H1 (cell line): ENCODE data around the gene ENO2. TPM values are rescaled to one million over a fixed set of nuclear protein-coding genes. Genes with fewer than 3 reads are reported as not detected.

Experiments used
- CTCF ChIA-PET: fragments of 300-600 bp; sonication (Branson Sonifier 250); formaldehyde crosslinking; loops from one replicate; lab custom pipeline; 2021; ENCODE audit not compliant: partially characterized antibody; lab: Charles Lee
- POLR2A ChIA-PET: fragments of 300-600 bp; sonication (Branson Sonifier 250); formaldehyde crosslinking; loops from one replicate; lab custom pipeline; 2021; ENCODE audit warnings: inconsistent platforms; ENCODE audit not compliant: partially characterized antibody; lab: Charles Lee
- DNase-seq, 2 experiments: peaks; one replicate each; pipeline versions ENCODE4 v3.0.0 to v3.0.0-alpha.2; 2010 to 2022; ENCODE audit warnings: low spot score in 2 of 2, low read depth in 1 of 2, mixed read lengths in 1 of 2
- FAIRE-seq: peaks from 2 replicates; lab custom pipeline; 2011; peaks lifted over from hg19 to GRCh38; lab: Jason Lieb, UNC
- H2AFZ ChIP-seq: 2 replicates; pipeline ENCODE4 v1.8.1; 2012; ENCODE audit warnings: low read length, inconsistent platforms
- H2AK5ac ChIP-seq: 2 replicates; pipeline ENCODE4 v1.6.1; 2013; ENCODE audit warnings: low read depth, low read length
- H2BK120ac ChIP-seq: replicated peaks from 2 replicates; pipeline ENCODE3; 2013; ENCODE audit warnings: low read depth, low read length, inconsistent platforms
- H2BK12ac ChIP-seq: 2 replicates; pipeline ENCODE4 v1.6.1; 2013; ENCODE audit warnings: low read depth, low read length
- H2BK15ac ChIP-seq: 2 replicates; pipeline ENCODE4 v1.6.1; 2013; ENCODE audit warnings: low read length
- H2BK20ac ChIP-seq: 2 replicates; pipeline ENCODE4 v1.6.1; 2013; ENCODE audit warnings: low read length
- H2BK5ac ChIP-seq: 2 replicates; pipeline ENCODE4 v1.6.1; 2013; ENCODE audit warnings: low read depth, low read length
- H3K14ac ChIP-seq: 2 replicates; pipeline ENCODE4 v1.6.1; 2013; ENCODE audit warnings: inconsistent platforms; ENCODE audit not compliant: insufficient read length
- H3K18ac ChIP-seq: 2 replicates; pipeline ENCODE4 v1.6.1; 2013; ENCODE audit warnings: low read length; ENCODE audit errors: extremely low read depth
- H3K23ac ChIP-seq: 2 replicates; pipeline ENCODE4 v1.6.1; 2013; ENCODE audit warnings: inconsistent platforms; ENCODE audit not compliant: insufficient read length
- H3K23me2 ChIP-seq: 2 replicates; pipeline ENCODE4 v1.6.1; 2013; ENCODE audit warnings: low read depth, low read length
- H3K27ac ChIP-seq: 2 replicates; pipeline ENCODE4 v1.6.1; 2011; ENCODE audit warnings: low read depth, low read length, inconsistent platforms
- H3K27me3 ChIP-seq, 4 experiments: replicated peaks in 1 of 4; 1 replicate in 1 of 4; 2 replicates in 3 of 4; pipeline versions ENCODE4 v1.6.1 to v1.8.1; 2011 to 2013; ENCODE audit warnings: low read length in 3 of 4, mild to moderate bottlenecking in 3 of 4, inconsistent platforms in 2 of 4, mixed read lengths in 2 of 4, moderate library complexity in 1 of 4; ENCODE audit not compliant: control insufficient read depth in 3 of 4, insufficient read depth in 3 of 4; ENCODE audit errors: extremely low read depth in 1 of 4
- H3K36me3 ChIP-seq, 4 experiments: 2 replicates each; pipeline versions ENCODE4 v1.6.1 to v1.8.1; 2011 to 2013; ENCODE audit warnings: mild to moderate bottlenecking in 4 of 4, low read length in 3 of 4, moderate library complexity in 2 of 4, control low read depth in 1 of 4, inconsistent platforms in 1 of 4; ENCODE audit not compliant: insufficient read depth in 4 of 4, control insufficient read depth in 2 of 4
- H3K4ac ChIP-seq: replicated peaks from 2 replicates; pipeline ENCODE3; 2013; ENCODE audit warnings: low read length, low read depth, mixed read lengths, inconsistent platforms; ENCODE audit not compliant: insufficient read length
- H3K4me1 ChIP-seq, 4 experiments: replicated peaks in 1 of 4; 1 replicate in 1 of 4; 2 replicates in 3 of 4; pipeline versions ENCODE4 v1.6.1 to v1.8.1; 2011 to 2013; ENCODE audit warnings: low read length in 3 of 4, inconsistent platforms in 2 of 4, mixed read lengths in 1 of 4; ENCODE audit not compliant: insufficient read depth in 4 of 4, control insufficient read depth in 3 of 4
- H3K4me2 ChIP-seq, 2 experiments: 2 replicates each; pipeline versions ENCODE4 v1.6.1 to v1.8.1; 2011 to 2013; ENCODE audit warnings: low read depth in 2 of 2, low read length in 2 of 2, control low read depth in 1 of 2, inconsistent platforms in 1 of 2, mild to moderate bottlenecking in 1 of 2; ENCODE audit not compliant: insufficient read depth in 1 of 2
- H3K4me3 ChIP-seq, 4 experiments: fragments of 200-600, 300-600 bp in 1 of 4; sonication (generic), shearing (Covaris generic), sonication (Bioruptor Twin) in 1 of 4; 2 replicates each; pipeline versions ENCODE4 v1.5.1 to v1.8.1; 2011 to 2016; ENCODE audit warnings: low read length in 4 of 4, low read depth in 3 of 4, control low read depth in 2 of 4, inconsistent platforms in 2 of 4, mild to moderate bottlenecking in 2 of 4, mixed read lengths in 1 of 4, moderate library complexity in 1 of 4; ENCODE audit not compliant: insufficient read depth in 2 of 4; ENCODE audit errors: extremely low read depth in 1 of 4
- H3K56ac ChIP-seq: replicated peaks from 2 replicates; pipeline ENCODE3; 2013; ENCODE audit warnings: low read depth, mild to moderate bottlenecking, mixed read lengths, low read length, inconsistent platforms; ENCODE audit not compliant: insufficient read length
- H3K79me1 ChIP-seq: 2 replicates; pipeline ENCODE4 v1.6.1; 2013; ENCODE audit warnings: low read depth, low read length, control low read depth
- H3K79me2 ChIP-seq, 2 experiments: 2 replicates each; pipeline versions ENCODE4 v1.6.1 to v1.8.1; 2012 to 2013; ENCODE audit warnings: low read length in 2 of 2, mild to moderate bottlenecking in 2 of 2, inconsistent platforms in 1 of 2; ENCODE audit not compliant: insufficient read depth in 2 of 2, control insufficient read depth in 1 of 2
- H3K9ac ChIP-seq, 4 experiments: replicated peaks in 1 of 4; 1 replicate in 1 of 4; 2 replicates in 3 of 4; pipeline versions ENCODE4 v1.6.1 to v1.8.1; 2011 to 2013; ENCODE audit warnings: low read depth in 3 of 4, low read length in 3 of 4, control low read depth in 2 of 4, mild to moderate bottlenecking in 2 of 4, moderate library complexity in 2 of 4, inconsistent platforms in 1 of 4; ENCODE audit errors: extremely low read depth in 1 of 4
- H3K9me3 ChIP-seq, 2 experiments: 2 replicates each; pipeline versions ENCODE4 v1.6.1 to v1.8.1; 2012 to 2013; ENCODE audit warnings: mild to moderate bottlenecking in 2 of 2, moderate library complexity in 2 of 2, control low read depth in 1 of 2, inconsistent platforms in 1 of 2, low read depth in 1 of 2, low read length in 1 of 2, mixed read lengths in 1 of 2; ENCODE audit not compliant: insufficient read depth in 2 of 2
- H4K20me1 ChIP-seq, 2 experiments: replicated peaks in 1 of 2; 2 replicates each; pipeline versions ENCODE3 to v1.8.1; 2011 to 2013; ENCODE audit warnings: inconsistent platforms in 2 of 2, low read length in 2 of 2, mild to moderate bottlenecking in 1 of 2; ENCODE audit not compliant: insufficient read depth in 2 of 2, control insufficient read depth in 1 of 2
- H4K5ac ChIP-seq: 2 replicates; pipeline ENCODE4 v1.6.1; 2013; ENCODE audit warnings: low read length, low read depth, mixed read lengths, inconsistent platforms; ENCODE audit not compliant: insufficient read length
- H4K8ac ChIP-seq: 2 replicates; pipeline ENCODE4 v1.8.0; 2013; ENCODE audit warnings: mild to moderate bottlenecking, moderate library complexity, low read length, inconsistent platforms; ENCODE audit not compliant: insufficient read depth; ENCODE audit errors: extremely low read depth
- H4K91ac ChIP-seq: replicated peaks from 2 replicates; pipeline ENCODE3; 2013; ENCODE audit warnings: low read length, mixed read lengths, inconsistent platforms; ENCODE audit not compliant: insufficient read length
- CREB1 ChIP-seq: IDR thresholded peaks from 2 replicates; pipeline ENCODE4 v1.6.1; 2012; ENCODE audit warnings: inconsistent platforms
- GTF2F1 ChIP-seq: IDR thresholded peaks from 2 replicates; pipeline ENCODE4 v1.6.1; 2012; ENCODE audit warnings: low read depth, low read length, improper control_type of control experiment, borderline replicate concordance
- MAFK ChIP-seq: IDR thresholded peaks from 2 replicates; pipeline ENCODE4 v1.6.1; 2012; ENCODE audit warnings: low read depth, mild to moderate bottlenecking, improper control_type of control experiment, low read length
- POLR2A ChIP-seq, 2 experiments: IDR thresholded peaks; 1 replicate in 1 of 2; 2 replicates in 1 of 2; pipeline ENCODE4 v1.6.1; 2011; ENCODE audit warnings: low read depth in 2 of 2, low read length in 2 of 2, mild to moderate bottlenecking in 2 of 2; ENCODE audit errors: control extremely low read depth in 1 of 2
- POU5F1 ChIP-seq: IDR thresholded peaks from 2 replicates; pipeline ENCODE4 v1.6.1; 2011; ENCODE audit warnings: low read depth, mild to moderate bottlenecking, low read length, moderate library complexity
- TBP ChIP-seq: IDR thresholded peaks from 2 replicates; pipeline ENCODE4 v1.6.1; 2011; ENCODE audit warnings: low read depth, low read length, improper control_type of control experiment
- WGBS, 2 experiments: shearing (Covaris generic) in 1 of 2; methylation state at CpG; one replicate each; pipeline versions ENCODE4 v1.1.6 to v1.1.7; 2013 to 2015; ENCODE audit warnings: low lambda C conversion rate in 2 of 2, mixed read lengths in 2 of 2, inconsistent platforms in 1 of 2, low coverage in 1 of 2, missing lambda C conversion rate in 1 of 2; ENCODE audit not compliant: insufficient replicate concordance in 2 of 2, insufficient coverage in 1 of 2, insufficient read length in 1 of 2; ENCODE audit errors: extremely low coverage in 1 of 2, missing lambda C conversion rate in 1 of 2; 5-methylcytosine and 5-hydroxymethylcytosine counted together
- polyA plus RNA-seq, 7 experiments: library from polyadenylated mRNA; depleted of rRNA in 3 of 7; stranded (reverse) in 5 of 7; unstranded in 2 of 7; fragments of >200 nt in 5 of 7; fragments of 200-250 nt in 2 of 7; gene quantifications; 1 replicate in 5 of 7; 2 replicates in 1 of 7; 4 replicates in 1 of 7; pipeline versions ENCODE4 v1.2.1 to v1.2.3, GENCODE V29; 2011 to 2013; ENCODE audit warnings: missing spikeins in 2 of 7, mixed read lengths in 2 of 7
- total RNA-seq: library from RNA; stranded (reverse); fragmentation: NEBNext Ultra II Directional; extraction: Animal tissue kit (Norgen Biotek cat#: 25700); gene quantifications from 2 replicates; pipeline ENCODE4 v1.2.1, GENCODE V29; 2021
- TF ChIP-seq, protein P1 (sequence below), 3 experiments: IDR thresholded peaks; 1 replicate in 2 of 3; 2 replicates in 1 of 3; pipeline versions ENCODE4 v1.5.1 to v1.6.1; 2011; ENCODE audit warnings: low read length in 3 of 3, mild to moderate bottlenecking in 3 of 3, inconsistent platforms in 2 of 3, low read depth in 1 of 3, moderate library complexity in 1 of 3; ENCODE audit not compliant: insufficient read depth in 1 of 3; ENCODE audit errors: control extremely low read depth in 1 of 3

Gene ENO2
- total and polyA plus RNA-seq, 2 of the 8 experiments (the other 6 are each of a cell fraction or from before 2014, with no cell fraction given), result 92.4 to 102 TPM

DNA sequence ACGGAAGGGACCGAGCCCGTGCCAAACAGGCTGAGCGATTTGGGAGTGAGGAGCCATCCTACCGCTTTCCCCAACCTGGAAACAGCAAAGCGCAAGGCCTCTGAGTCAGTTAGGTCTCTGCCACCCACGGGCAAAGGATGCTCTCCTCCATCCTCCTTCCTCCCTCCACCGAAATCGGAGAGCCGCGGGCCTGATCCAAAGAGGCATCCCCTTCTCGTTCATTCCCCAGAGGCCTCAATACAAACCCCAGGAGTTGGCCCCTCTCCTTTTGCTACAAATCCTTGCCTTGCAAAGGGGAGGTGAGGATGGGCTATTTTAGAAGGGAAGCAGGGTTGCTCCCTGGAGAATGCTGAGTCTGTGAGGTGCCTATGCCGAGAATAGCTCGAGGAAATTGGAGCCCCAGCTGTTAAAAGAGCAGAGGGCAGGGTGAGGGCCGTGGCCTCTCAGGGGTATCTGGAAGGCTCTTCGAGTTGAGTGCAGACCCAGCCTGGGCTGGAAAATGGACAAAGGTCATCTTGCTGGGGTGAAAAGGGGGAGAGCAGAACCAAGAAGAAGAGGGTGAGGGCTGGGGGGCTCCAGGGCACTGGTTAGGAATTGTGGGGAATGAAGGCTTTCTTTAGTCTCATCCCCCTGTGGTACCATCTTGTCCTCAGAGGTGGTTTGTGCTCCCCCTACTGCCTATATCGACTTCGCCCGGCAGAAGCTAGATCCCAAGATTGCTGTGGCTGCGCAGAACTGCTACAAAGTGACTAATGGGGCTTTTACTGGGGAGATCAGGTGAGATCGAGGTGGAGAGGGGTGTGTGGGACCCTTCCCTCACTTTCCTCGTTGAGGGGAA lies 46.0 kb upstream of the ENO2 start:
- Histone ChIP-seq H2BK20ac (no peak overlapping the region), H3K9ac (peak overlapping the region; percentile 60 to 85 (median 82)), H3K4ac (peak overlapping the region; percentile 92), H3K56ac (peak overlapping the region; percentile 74), H3K23ac (no peak overlapping the region), H3K79me2 (peaks cover 0 to 22% of the 10 kb centered on the region in 2 experiments; a peak in 2 of 4 replicates), H3K23me2 (peaks cover 21% of the 10 kb centered on the region), H3K14ac (no peak overlapping the region), H3K27me3 (no peaks in the 10 kb centered on the region), H2AFZ (no peak overlapping the region), H4K5ac (peak overlapping the region; percentile 32), H3K4me2 (peak overlapping the region; percentile 93 to 94), H3K4me3 (peak overlapping the region; percentile 84 to 98 (median 86)), H4K20me1 (peaks cover 25 to 30% of the 10 kb centered on the region in 2 experiments), H3K36me3 (peaks cover 8 to 44% (median 22%) of the 10 kb centered on the region in 4 experiments), H3K18ac (peak overlapping the region; percentile 85; the same call in 1 of the 2 replicates), H2AK5ac (no peak overlapping the region), H3K4me1 (peaks cover 7 to 48% (median 25%) of the 10 kb centered on the region in 4 experiments), H2BK15ac (no peak overlapping the region), H2BK5ac (peak overlapping the region; percentile 73; the same call in 1 of the 2 replicates), H3K9me3 (no peaks in the 10 kb centered on the region), H4K91ac (peak overlapping the region; percentile 0), H2BK12ac (no peak overlapping the region), H2BK120ac (peak overlapping the region; percentile 61), H3K27ac (peak overlapping the region; percentile 71; the same call in 1 of the 2 replicates), H4K8ac (no peak overlapping the region), H3K79me1 (0 out of 2 replicates have a peak, but pooled peaks cover 4% of the 10 kb centered on the region)
- ChIA-PET CTCF (interaction anchor here (0.7 to 10.4 kb wide), 35 partner anchors 12 to 248 kb away, joined by 3 to 216 read pairs (median 7); partner anchors contain the start of genes C12orf57, CDCA3, GNB3 and LRRC23), POLR2A (interaction anchor here (0.5 to 18.9 kb wide), 47 partner anchors 8 to 336 kb away, joined by 3 to 588 read pairs (median 4); partner anchors contain the start of genes ATN1, C12orf57, CD4 and CDCA3)
- FAIRE-seq (no peak), DNase-seq (peak in 1 of 2 experiments; percentile 52)
- 14% methylated on average over 22 of the region's 22 CpGs; no CpG with 5 or more reads in 1 of the 2 experiments for WGBS, 2 experiments
- TF ChIP-seq POU5F1 (no peak), POLR2A (IDR thresholded peaks at IDR 0.05; ENCODE audit: control extremely low read depth in 1 of 2, low read depth in 2 of 2, low read length in 2 of 2) (no peak), CREB1 (no peak), MAFK (no peak), TBP (no peak), GTF2F1 (no peak)
- TF ChIP-seq, protein P1, sequence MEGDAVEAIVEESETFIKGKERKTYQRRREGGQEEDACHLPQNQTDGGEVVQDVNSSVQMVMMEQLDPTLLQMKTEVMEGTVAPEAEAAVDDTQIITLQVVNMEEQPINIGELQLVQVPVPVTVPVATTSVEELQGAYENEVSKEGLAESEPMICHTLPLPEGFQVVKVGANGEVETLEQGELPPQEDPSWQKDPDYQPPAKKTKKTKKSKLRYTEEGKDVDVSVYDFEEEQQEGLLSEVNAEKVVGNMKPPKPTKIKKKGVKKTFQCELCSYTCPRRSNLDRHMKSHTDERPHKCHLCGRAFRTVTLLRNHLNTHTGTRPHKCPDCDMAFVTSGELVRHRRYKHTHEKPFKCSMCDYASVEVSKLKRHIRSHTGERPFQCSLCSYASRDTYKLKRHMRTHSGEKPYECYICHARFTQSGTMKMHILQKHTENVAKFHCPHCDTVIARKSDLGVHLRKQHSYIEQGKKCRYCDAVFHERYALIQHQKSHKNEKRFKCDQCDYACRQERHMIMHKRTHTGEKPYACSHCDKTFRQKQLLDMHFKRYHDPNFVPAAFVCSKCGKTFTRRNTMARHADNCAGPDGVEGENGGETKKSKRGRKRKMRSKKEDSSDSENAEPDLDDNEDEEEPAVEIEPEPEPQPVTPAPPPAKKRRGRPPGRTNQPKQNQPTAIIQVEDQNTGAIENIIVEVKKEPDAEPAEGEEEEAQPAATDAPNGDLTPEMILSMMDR (IDR thresholded peaks at IDR 0.05; ENCODE audit: control extremely low read depth in 1 of 3, insufficient read depth in 1 of 3, low read depth in 1 of 3, low read length in 3 of 3), result peak in 1 of 3 experiments; percentile 28; a peak in 1 of 4 replicates
